ENCODE measurements around the gene PLA2G2F.

GRCh38 chr1:20105856-20106255, 33.3 kb upstream of the PLA2G2F start:
- TF ChIP-seq CTCF (IDR thresholded peaks at IDR 0.05) = no peak
- no peak for TF ChIP-seq POLR2A (IDR thresholded peaks at IDR 0.05; ENCODE audit: low read depth)
- no peak for TF ChIP-seq EP300 (IDR thresholded peaks at IDR 0.05)
- no peak for TF ChIP-seq POLR2AphosphoS5 (IDR thresholded peaks at IDR 0.05)
